ENCODE results near the gene SSR2.

Gene SSR2

GRCh38 chr1:155975375-155976061 is 45.2 kb downstream of the SSR2 start:
- DNase-seq, result peak in 3 of 58 donors; percentile 18 to 51 (median 32)

- peak in 53 of 58 donors; percentile 36 to 93 (median 77) for DNase-seq
These were observed 46.3 kb downstream of the SSR2 start for GRCh38 chr1:155974208-155975115.

DNA sequence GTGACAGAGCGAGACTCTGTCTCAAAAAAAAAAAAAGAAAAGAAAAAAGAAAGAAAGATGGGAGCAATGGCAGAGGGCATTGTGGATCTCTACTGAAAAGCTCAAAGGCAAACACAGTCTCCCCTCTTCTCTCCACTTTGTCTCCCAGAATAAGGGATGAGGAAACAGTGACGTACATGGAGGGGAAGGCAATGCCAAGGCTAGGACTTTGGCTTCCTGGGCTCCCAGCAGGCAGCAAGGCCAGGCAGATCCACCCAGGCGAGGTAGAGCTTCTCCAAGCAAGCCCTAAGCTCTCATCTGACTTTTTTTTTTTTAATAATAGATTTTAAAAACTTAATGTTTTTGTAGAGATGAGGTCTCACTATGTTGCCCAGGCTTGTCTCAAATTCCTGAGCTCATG is 47.0 kb downstream of the SSR2 start:
- peak in 3 of 58 donors; percentile 15 to 24 (median 18) for DNase-seq

DNA sequence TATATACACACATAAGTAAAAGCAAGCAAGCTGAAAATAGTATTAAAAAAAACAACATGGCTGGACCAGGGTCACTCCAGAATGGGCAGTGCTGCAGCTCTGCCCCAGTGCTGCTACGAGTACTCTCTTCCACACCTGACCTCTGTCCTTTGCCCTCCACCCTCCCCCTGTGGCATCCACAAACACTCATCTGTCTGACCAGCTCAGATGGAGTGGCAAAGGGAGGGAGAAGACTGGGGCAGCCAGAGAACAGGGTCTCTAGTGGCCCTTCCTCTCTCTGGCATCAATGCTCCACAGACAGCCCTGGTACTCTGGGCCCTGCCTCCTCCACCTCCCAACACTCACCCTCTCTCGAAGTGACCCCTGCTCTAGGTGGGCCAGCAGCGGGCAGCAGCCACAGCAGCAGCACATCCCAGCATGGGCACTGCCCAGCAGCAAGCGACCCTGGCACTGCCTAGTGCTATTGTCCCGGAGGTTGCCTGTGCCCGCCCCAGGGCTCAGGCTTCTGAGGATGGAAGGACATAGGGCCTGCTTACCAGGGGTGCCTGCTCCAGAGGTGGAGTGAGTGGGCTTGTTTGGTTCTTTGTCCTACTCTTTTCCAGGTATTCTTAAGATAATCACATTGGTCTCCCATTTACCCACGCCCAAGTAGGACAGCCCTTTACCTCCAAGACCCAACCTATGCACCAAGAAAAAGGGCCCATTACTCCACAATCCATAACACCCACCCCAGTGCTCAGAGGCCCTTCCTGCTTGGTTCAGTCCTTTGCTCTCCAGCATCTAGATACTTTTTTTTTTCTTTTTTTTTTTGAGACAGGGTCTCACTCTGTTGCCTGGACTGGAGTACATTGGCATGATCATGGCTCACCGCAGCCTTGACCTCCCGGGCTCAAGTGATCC is 48.6 kb downstream of the SSR2 start:
- peak in 38 of 58 donors; percentile 18 to 83 (median 56) for DNase-seq

DNA sequence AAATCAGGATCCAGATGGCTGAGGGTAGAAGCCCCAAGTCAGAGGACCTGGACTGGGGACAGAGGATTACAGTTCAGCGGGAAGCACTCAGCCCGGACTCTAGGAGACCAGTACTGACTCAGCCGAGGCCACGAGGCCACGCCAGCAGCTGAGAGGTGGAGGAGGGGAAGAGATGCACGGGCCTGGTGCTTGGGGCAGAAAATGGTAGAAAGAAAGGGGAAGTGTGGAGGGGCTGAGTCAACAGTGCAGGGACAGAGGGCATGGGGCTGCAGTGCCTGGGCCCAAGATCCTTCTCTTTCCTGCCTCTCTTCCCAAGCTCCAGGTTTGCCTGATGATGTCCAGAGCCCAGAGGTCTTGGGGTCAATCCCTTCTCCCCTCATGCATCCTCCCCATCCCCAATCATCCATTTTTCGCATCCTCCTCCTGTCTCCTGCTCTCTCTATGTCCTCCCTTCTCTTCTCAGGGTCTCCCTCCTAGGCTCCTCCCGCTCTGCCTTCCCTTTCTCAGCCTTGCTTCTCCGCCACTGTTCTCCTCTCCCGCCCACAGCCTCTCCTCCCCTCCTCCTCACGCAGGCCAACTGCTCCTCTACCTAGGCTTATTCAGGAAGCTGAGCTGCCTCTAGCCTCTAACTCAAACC is 50.1 kb downstream of the SSR2 start:
- DNase-seq, result peak in 52 of 58 donors; percentile 29 to 85 (median 66)

- DNase-seq, result peak in 43 of 58 donors; percentile 27 to 79 (median 58)
These were observed 51.4 kb downstream of the SSR2 start for GRCh38 chr1:155969377-155969791.

DNA sequence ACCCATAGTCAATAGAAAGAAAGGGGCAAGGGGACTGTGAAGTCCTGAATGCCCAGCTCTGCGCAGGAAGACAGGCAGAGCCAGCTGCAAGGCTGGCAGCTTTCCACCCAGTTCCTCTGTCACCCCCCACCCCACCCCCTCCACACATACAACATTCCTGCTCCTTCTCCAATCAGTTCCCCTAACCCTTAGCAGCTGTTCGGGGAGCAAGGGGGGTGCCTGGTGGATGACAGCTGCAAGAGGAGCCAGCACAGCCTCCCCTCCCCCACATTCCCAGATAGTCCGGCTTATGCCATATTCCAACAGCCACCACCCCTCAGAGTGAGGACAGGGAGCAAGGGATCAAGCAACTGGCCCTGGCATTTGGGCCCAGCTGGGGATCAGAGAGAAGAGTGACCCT is 52.1 kb downstream of the SSR2 start:
- peak in 54 of 58 donors; percentile 35 to 91 (median 80) for DNase-seq

DNA sequence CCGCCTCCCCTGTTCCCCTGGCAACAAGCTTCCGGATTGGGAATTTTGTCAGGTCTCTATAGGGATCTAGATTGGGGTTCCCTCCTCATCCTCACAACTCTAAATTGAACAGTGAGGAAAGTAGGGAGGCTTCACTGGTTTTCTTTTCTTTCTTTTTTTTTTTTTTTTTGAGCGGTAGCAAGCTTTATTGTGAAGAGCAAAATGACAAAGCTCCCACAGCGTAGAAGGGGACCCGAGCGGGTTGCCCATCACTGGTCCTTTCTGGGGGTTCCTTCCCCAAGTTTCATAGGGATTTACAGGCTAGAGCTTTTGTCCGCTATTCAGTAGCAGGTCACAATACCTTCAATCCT is 52.7 kb downstream of the SSR2 start:
- no peak for DNase-seq

DNA sequence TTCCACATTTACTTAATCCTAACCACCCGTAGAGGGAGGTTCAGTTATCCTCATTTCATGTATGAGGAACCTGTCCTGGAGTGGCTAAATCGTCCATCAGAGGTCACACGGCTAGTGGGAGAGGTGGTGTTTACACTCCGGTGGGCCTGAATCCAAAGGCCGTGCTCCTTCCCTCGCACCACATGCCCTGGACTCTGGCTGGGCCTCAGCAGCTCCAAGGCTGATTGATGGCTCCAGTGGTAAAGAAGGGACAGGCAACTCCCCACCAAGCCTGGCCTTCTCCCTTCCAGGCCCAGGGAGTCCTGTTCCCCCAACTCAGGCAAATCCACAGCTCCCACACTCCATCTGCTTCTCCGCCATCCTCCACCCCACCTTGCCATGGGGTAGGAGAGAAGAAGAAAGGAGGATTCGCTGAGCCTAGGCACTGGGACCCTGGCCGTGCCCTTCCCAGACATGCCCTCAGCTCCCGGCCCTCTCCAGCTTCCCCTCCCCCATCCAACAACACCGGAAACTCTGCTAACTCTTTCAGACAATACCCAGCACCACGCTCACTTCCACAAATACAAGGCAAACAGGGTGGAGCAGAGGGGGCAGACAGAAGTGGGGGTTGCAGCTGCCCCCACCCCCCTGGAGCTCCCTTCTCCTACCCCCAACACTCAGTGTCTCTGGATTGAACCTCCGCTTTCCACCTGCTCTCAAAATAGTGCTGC is 53.3 kb downstream of the SSR2 start:
- DNase-seq, result peak in 20 of 58 donors; percentile 23 to 70 (median 43)

DNA sequence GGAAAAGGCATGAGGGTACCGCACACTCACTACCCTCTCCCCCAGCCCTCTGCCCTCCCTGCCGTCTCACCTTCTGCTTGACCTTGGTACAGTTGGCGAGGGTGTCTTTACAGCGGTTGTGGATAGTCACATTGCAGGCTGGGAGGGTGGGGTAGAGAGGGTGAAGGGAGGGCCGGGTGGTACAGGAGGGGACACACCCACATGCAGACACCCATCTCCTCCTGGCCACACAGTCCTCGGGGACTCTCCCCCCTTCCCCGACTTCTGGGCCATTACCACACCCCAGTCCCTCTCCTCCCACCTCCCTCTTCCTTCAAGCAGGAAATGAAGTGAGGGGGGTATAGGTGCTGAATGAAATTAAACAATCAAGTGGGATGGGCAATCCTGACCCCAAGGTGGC is 54.0 kb downstream of the SSR2 start:
- DNase-seq, result no peak

GRCh38 chr1:155966135-155966534 is 54.6 kb downstream of the SSR2 start:
- peak in 5 of 58 donors; percentile 12 to 22 (median 19) for DNase-seq

DNA sequence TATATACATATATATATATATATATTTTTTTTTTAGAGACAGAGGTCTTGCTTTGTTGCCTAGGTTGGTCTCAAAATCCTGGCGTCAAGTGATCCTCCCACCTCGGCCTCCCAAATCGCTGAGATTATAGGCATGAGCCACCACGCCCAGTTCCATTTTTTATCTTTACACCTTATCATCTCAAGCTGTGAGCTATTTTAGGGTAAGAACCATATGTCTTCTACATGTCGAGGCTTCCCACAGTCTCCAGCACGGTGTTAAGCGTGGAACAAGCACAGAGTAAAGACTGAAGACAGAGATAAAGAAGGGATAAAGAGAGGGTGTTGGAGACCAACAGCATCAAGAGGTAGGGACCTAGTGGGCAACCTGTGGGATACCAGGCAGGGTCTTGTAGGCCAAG is 56.6 kb downstream of the SSR2 start:
- DNase-seq, result peak in 3 of 58 donors; percentile 10 to 39 (median 31)

DNA sequence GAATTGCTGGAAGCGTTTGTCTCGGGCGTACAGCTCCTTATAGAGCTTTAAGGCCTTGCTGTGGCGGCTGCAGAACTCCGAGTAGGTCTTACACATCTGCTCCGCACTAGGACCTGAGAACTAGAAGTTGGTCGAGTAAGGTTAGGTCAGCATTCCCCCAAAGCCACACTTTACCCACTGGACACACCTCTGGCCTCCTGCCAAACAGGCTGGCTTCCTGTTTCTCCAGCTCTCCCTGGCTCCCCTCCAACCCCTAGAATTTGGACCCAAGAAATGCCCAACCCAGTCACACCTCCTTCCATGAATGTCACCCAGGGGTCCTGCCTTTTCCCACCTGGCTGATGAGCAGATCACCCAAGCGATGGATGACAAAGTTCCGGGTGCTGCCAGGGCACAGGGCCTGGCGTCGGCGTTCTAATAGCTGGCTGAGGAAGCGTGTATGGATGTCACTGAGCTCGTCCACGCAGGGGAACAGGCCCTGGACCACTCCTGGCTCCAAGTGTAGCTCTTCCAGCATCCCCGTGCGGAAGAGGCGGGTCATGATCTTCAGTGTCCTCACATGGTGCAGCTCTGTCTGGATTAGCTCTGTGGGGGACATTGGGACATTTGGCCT is 58.0 kb downstream of the SSR2 start:
- peak in 2 of 58 donors; percentile 7 to 56 for DNase-seq

- peak in 25 of 58 donors; percentile 17 to 66 (median 32) for DNase-seq
These were observed 58.8 kb downstream of the SSR2 start for GRCh38 chr1:155961937-155962336.

DNA sequence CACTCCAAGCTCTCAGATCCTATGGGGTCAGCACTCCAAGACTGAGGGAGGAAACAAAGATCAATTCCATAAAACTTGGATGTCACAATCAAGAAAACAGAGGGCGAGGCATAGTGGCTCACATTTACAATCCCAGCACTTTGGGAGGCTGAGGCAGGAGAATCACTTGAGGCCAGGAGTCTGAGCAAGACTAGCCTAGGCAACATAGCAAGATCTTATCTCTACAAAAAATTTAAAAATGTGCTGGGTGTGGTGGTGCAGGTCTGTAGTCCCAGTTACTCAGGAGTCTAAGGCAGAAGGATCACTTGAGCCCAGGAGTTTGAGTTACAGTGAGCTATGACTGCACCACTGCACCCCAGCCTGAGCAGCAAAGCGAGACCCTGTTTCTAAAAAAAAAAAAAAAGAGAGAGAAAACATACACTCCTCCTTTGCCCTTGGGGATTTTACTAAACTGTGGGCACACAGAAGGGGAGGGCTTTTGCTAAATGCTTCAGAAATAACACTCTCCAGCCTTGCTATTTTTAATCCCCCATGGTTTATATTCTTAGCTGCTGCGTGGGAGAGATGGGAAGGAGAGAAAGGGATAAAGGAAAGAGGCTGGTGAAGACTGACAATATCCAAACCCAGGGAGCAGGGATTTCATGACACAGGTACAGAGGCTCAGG is 60.5 kb downstream of the SSR2 start:
- DNase-seq, result peak in 1 of 58 donors; percentile 49

All from anterior cingulate cortex (tissue), 58 donors.